ENCODE results near the gene IL2RA. TPM values are rescaled to one million over a fixed set of nuclear protein-coding genes. Genes with fewer than 3 reads are reported as not detected.

The IL2RA gene
- total and polyA plus RNA-seq, 10 of the 15 experiments (the other 5 are each of a cell fraction or from before 2014, with no cell fraction given) = 2.2 to 6.0 (median 4.9) TPM

- Histone ChIP-seq H3K27me3 (replicated peaks in 1 of 2; ENCODE audit: control insufficient read depth in 2 of 2, insufficient read depth in 2 of 2, low read length in 1 of 2) (no peaks in the 10 kb centered on the region; a peak in 1 of 4 replicates), H3K4me1 (ENCODE audit: control insufficient read depth, insufficient read depth, low read length) (no peaks in the 10 kb centered on the region), H3K79me2 (ENCODE audit: control insufficient read depth, insufficient read depth, low read length) (no peaks in the 10 kb centered on the region), H3K36me3 (ENCODE audit: control insufficient read depth in 2 of 2, insufficient read depth in 2 of 2, low read length in 1 of 2) (no peaks in the 10 kb centered on the region), H4K20me1 (ENCODE audit: control insufficient read depth, insufficient read depth) (no peaks in the 10 kb centered on the region), H3K9me3 (replicated peaks; ENCODE audit: control insufficient read depth, insufficient read depth, low read length) (no peaks in the 10 kb centered on the region), H3K27ac (ENCODE audit: control insufficient read depth, insufficient read depth) (no peak overlapping the region), H2AFZ (ENCODE audit: control insufficient read depth, low read depth, low read length) (no peak overlapping the region), H3K4me2 (ENCODE audit: control insufficient read depth, insufficient read depth) (no peak overlapping the region), H3K9ac (ENCODE audit: control insufficient read depth, insufficient read depth, low read length) (no peak overlapping the region), H3K4me3 (no peak overlapping the region)
- 65% methylated on average over 12 of the region's 12 CpGs for WGBS (ENCODE audit: insufficient coverage, insufficient replicate concordance, low lambda C conversion rate, missing lambda C conversion rate)
- CTCF ChIA-PET = interaction anchor here (2.0 kb wide), 1 partner anchor 67 kb away, joined by 5 read pairs; no protein-coding TSS in a partner anchor
- POLR2A ChIA-PET = interaction anchor here (0.6 kb wide), 1 partner anchor 180 kb away, joined by 3 read pairs; no protein-coding TSS in a partner anchor
- in situ Hi-C loops (cut with MboI) = loop anchor here (10.0 kb wide), 1 partner anchor 385 kb away; no protein-coding TSS in a partner anchor
- no peak for TF ChIP-seq ETV6 (conservative IDR thresholded peaks at IDR 0.05 in 1 of 2, IDR thresholded peaks at IDR 0.05 in 1 of 2; ENCODE audit: borderline replicate concordance in 1 of 2, low read depth in 1 of 2)
- TF ChIP-seq IRF5 (IDR thresholded peaks at IDR 0.05; ENCODE audit: borderline replicate concordance) = no peak
- TF ChIP-seq E4F1 (IDR thresholded peaks at IDR 0.05; ENCODE audit: borderline replicate concordance, partially characterized antibody) = no peak
- TF ChIP-seq BACH1 (IDR thresholded peaks at IDR 0.05; ENCODE audit: borderline replicate concordance) = no peak
- no peak for TF ChIP-seq ZNF24 (IDR thresholded peaks at IDR 0.05)
- no peak for TF ChIP-seq IKZF2 (IDR thresholded peaks at IDR 0.05)
- TF ChIP-seq EZH2 (IDR thresholded peaks at IDR 0.05; ENCODE audit: borderline replicate concordance, control insufficient read depth, low read depth, low read length) = no peak
- intact Hi-C loops (cut with micrococcal nuclease; ENCODE audit: unreplicated experiment) = no loop called here
- no peak for ATAC-seq
- SMC1A ChIA-PET (ENCODE audit: uncharacterized antibody, unreplicated experiment) = interaction anchor here (1.3 to 1.4 kb wide), 2 partner anchors 14 to 67 kb away, joined by 4 read pairs; no protein-coding TSS in a partner anchor
- RAD21 ChIA-PET (ENCODE audit: unreplicated experiment) = no interaction called here
- no peak for DNase-seq (ENCODE audit: low read depth, low spot score)
- FAIRE-seq = no peak
- BruUV-seq (replicated peaks) = no TSS peak
Observed at GRCh38 chr10:6019796-6020195, 42.4 kb downstream of the IL2RA start.
